Spinal cord (tissue), 10 donors: ENCODE results near the gene NAA38. TPM values are rescaled to one million over a fixed set of nuclear protein-coding genes. Genes with fewer than 3 reads are reported as not detected.

Experiments
- DNase-seq, 6 donors: peaks; one replicate each; pipeline versions ENCODE4 v3.0.0 to v3.0.0-alpha.2; 2013 to 2015; ENCODE audit warnings: low spot score in 6 of 6, low read depth in 4 of 6
- H3K27ac ChIP-seq: one replicate; pipeline ENCODE4 v1.5.1; 2013; ENCODE audit warnings: low read depth, low read length, control low read depth
- H3K27me3 ChIP-seq: one replicate; pipeline ENCODE4 v1.6.1; 2013; ENCODE audit warnings: low read length; ENCODE audit not compliant: control insufficient read depth, insufficient read depth
- H3K36me3 ChIP-seq: one replicate; pipeline ENCODE4 v1.6.1; 2013; ENCODE audit warnings: low read length; ENCODE audit not compliant: control insufficient read depth, insufficient read depth
- H3K4me1 ChIP-seq: one replicate; pipeline ENCODE4 v1.6.1; 2013; ENCODE audit warnings: low read length; ENCODE audit not compliant: control insufficient read depth, insufficient read depth
- H3K4me3 ChIP-seq: one replicate; pipeline ENCODE4 v1.5.1; 2013; ENCODE audit warnings: low read depth, low read length, control low read depth
- H3K9me3 ChIP-seq: one replicate; pipeline ENCODE4 v1.6.1; 2013; ENCODE audit warnings: low read length; ENCODE audit not compliant: control insufficient read depth, insufficient read depth
- WGBS: methylation state at CpG from one replicate; pipeline ENCODE4 v1.1.5; 2013; ENCODE audit warnings: missing lambda C conversion rate; ENCODE audit not compliant: insufficient coverage; 5-methylcytosine and 5-hydroxymethylcytosine counted together
- polyA plus RNA-seq, 2 donors: library from polyadenylated mRNA; unstranded; fragments of 120-200 nt; gene quantifications; one replicate each; pipeline ENCODE4 v1.2.1, GENCODE V29; 2013; ENCODE audit not compliant: insufficient read length in 2 of 2
- total RNA-seq, 2 donors: library from RNA; depleted of rRNA in 1 of 2; stranded (reverse); fragments of 120-200 nt in 1 of 2; fragments of >200 nt in 1 of 2; gene quantifications; one replicate each; pipeline versions ENCODE4 v1.2.3 to v1.2.4, GENCODE V29; 2013 to 2014
- donor health status: healthy.

The NAA38 gene
- total and polyA plus RNA-seq, 4 donors: 46.4 to 167 (median 104) TPM

DNA sequence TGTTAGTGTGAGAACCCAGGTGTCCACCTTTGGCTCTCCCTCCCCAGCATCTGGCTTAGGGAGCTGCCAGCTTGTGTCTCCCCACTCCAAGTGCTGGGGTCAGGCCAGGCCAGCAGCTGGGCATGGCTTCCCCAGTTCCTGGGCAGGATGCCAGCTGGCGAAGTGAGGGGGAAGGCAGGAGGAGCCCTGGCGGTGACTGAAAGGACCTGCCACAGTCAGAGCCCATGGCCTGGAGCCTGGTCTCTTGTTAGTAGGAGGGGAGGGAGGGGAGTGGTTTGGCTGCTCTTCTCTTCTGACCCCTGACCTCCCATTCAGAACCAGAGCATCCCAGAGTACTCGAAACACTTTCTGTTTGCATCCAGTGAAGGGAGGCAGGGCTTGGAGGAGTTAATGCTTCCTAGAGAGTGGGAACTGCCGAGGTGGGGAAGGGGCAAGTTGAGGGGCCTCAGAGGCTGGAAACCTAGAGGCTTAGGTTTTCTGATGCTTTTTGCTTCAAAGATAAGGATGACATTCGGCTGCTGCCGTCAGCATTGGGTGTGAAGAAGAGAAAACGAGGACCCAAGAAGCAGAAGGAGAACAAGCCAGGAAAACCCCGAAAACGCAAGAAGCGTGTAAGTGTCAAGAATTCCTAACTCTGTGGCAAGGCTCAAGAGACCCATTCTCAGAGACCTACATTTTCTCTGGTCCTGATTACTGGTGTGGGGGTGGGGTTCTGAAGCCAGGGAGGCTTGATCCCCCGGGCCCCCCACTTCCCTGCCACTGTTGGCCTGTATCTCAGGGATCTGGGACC lies 32.0 kb upstream of the NAA38 start:
- peak overlapping the region; percentile 24 for H3K4me3 ChIP-seq
- peak in 5 of 6 donors; percentile 84 to 98 (median 93) for DNase-seq
- WGBS: 31% methylated on average over 10 of the region's 11 CpGs
- H3K36me3 ChIP-seq: peaks cover 44% of the 10 kb centered on the region
- H3K27ac ChIP-seq: peak overlapping the region; percentile 95
- no peaks in the 10 kb centered on the region for H3K9me3 ChIP-seq
- H3K27me3 ChIP-seq: no peaks in the 10 kb centered on the region
- H3K4me1 ChIP-seq: peaks cover 54% of the 10 kb centered on the region

DNA sequence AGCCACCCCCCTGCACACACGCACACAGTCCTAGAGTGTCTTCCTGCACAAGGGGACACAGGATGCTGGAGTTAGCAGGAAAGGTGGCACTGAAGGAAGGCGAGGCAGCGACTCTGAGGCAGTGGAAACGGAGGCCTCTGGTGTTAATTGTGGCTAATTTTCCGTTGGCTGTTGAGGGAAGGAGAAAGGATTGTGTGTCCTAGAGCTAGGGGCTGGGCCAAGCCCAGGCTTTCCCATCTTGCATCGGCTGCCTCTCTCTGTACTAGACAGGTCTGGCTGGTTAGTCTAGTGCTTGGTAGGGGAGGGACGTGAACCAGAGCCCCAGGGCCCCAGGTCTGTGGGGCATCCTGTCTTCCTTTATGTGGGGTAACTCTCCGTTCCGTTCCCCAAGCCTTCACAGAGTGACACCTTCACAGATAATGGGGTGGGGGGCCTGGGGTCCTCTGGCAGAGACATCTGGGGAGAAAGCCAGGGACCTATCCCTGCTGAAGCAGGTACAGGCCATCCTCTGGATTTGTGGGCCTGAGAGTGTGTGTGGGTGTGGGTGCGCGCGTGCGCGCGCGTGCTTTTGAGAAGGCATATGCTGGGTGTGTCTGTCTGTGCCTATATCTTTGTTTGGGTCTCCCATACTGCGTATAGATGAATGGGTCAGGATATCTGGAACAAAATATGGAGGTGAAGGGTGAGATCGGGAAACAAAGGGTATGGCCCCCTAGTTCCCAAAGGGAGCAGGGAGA lies 31.0 kb upstream of the NAA38 start, which contains the start of gene CHD3:
Gene CHD3, plus strand, starts transcription at position 606 of the 737 bp plus-strand sequence. CDS start 212 bp downstream, outside the sequence.
- H3K36me3 ChIP-seq: peaks cover 34% of the 10 kb centered on the region
- H3K27ac ChIP-seq: peak within 1 kb of the TSS; percentile 95
- peak within 1 kb of the TSS; percentile 83 for H3K4me3 ChIP-seq
- no peaks in the 10 kb centered on the region for H3K27me3 ChIP-seq
- H3K4me1 ChIP-seq: peaks cover 51% of the 10 kb centered on the region
- peak in 2 of 6 donors; percentile 22 to 61 for DNase-seq
- H3K9me3 ChIP-seq: no peaks in the 10 kb centered on the region
- 59% methylated on average over 13 of the region's 18 CpGs for WGBS

DNA sequence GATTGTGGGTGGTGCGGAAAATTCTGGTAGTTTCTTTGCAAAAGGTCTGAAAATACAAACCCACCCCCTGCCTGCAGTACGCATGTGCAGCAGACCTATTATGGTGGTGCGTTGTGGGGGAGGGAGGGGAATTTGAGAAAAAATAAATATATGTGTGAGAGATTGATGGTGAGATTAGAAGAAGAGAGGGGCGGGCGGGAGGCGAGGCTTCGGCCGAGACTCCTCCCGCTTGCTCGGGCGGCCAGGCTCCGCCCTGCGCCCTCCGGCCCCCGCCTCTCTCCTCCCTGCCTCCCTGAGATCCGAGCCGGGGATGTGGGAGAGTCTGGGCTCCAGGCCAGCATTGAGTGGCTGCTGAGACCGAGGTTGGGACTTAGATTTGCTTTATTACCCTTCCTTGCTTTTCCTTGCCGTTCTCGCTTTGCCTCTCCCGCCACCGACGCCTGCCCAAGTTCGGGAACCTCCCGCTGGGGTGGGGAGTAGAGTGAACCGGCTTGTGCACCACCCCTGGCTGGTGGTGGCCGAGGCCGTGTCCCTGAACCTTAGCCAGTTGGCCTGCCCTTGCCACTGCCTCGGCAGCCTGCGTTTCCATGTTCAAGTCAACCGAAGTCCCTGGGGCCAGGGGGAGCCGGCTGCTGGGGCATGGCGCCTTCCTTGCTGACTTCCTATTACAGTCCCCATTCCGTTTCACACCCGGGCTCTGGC lies 30.3 kb upstream of the NAA38 start:
- Histone ChIP-seq H3K27ac (peak overlapping the region; percentile 95), H3K9me3 (no peaks in the 10 kb centered on the region), H3K36me3 (peaks cover 27% of the 10 kb centered on the region), H3K27me3 (no peaks in the 10 kb centered on the region), H3K4me1 (peaks cover 52% of the 10 kb centered on the region), H3K4me3 (peak overlapping the region; percentile 83)
- under 1% methylated on average over 29 of the region's 35 CpGs for WGBS
- peak in 5 of 6 donors; percentile 84 to 99 (median 91) for DNase-seq

DNA sequence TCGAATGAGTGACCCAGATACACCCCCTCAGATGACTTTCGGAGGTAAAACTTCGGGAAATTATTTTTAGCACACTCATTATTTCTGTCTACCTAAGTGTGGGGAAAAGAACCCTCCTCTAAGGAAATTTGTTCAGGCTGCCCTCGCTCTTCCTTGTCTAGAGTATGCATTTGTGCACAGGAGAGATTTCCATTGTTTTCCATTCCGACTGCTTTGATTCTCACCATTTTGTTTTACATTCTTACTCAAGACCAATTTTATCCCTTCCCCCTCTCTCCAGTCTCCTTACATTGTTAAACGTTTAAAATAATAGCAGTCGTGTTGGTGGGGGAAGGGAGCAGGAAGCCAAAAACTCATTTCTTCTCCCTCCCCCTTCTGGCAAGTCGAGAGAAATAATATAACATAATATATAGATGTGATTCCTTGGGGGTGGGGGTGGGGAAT lies 29.7 kb upstream of the NAA38 start:
- peak overlapping the region; percentile 95 for H3K27ac ChIP-seq
- WGBS: no CpG with 5 or more reads among the region's 8 CpGs

DNA sequence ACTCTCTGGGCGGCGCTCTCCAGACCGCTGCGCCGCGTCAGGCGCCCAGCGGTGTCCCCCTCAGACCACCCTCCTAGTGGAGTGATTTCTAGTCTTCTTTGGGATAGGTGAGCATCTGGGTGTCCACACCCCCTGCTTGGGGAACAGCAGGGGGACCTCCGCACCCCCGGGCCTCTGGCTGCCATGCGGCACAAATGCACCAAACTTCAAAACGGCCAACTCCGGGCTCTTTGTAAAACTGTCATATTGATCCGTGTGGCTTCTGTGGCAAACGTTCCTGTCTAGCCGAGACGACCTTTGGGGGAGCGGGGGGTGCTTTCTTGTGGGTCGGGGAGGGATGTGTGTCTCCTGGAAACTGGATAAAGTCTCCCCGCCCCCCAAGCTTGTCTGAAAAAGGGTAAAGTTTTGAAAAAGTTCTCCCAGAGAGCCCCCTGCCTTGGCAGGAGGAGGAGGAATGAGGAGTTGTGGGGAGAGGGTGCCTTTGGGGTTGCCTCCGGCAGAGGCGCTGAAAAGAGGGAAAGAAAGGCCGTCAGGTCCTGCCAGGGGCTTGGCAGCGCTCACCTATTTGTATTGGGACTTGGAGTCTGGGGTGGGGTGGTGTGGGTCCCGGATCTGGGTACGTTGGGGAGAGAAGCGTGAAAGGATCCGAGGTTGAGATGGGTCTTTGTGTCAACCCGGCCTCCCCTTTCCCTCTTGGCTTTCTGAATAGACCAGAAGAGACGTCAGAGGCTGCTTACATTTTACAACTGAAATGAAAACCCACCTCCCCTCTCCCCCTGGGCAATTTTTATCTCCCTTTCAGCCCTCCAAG lies 29.1 kb upstream of the NAA38 start:
- Histone ChIP-seq H3K36me3 (peaks cover 18% of the 10 kb centered on the region), H3K27me3 (no peaks in the 10 kb centered on the region), H3K9me3 (no peaks in the 10 kb centered on the region), H3K4me3 (peak overlapping the region; percentile 83), H3K27ac (peak overlapping the region; percentile 95), H3K4me1 (peaks cover 60% of the 10 kb centered on the region)
- 1% methylated on average over 22 of the region's 30 CpGs for WGBS
- DNase-seq: peak in 2 of 6 donors; percentile 80

More for the DNA sequence above, 29.7 kb upstream of the NAA38 start:
- Histone ChIP-seq H3K9me3 (no peaks in the 10 kb centered on the region), H3K36me3 (peaks cover 22% of the 10 kb centered on the region), H3K4me3 (peak overlapping the region; percentile 83), H3K27me3 (no peaks in the 10 kb centered on the region), H3K4me1 (peaks cover 55% of the 10 kb centered on the region)
- no peak for DNase-seq

DNA sequence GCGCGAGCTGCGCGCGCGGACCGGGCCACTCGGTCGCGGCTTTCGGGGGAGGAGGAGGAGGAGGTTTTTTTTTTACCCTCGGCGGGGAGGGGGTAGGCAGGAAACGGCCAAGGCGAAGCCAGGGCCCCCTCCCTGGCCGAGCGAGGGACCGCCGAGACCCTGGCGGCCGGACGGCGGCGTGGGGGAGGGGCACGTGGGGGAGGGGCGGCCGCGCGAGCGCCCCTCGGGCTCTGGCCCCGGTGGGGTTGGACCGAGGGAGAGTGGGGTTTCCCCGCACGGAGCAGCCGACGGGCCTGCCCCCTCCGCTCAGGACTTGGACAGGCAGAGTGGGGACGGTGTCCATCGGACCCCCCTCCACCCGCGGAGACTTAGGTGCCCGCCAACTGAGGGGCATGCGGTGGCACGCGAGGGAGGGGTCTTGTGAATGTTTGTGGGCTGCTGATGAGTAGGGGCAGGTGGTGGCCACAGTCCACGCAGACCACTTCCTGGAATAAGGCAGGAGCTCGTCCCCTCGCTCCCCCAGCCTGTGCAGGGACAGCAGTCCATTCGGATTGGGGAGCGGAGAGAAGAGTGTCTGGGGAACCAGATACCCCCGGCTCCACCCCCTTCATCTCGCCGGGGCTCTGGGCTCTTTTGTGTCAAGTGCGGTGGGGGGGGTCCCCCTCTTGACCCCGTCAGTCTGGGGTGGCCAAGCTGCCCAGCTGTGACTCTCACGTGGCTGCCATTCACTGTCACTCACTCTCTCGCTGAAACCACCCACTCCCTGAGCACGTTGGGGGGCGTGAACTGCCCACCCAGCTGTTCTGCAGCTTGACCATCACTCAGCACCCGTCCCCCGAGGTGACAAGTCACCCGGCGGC lies 28.2 kb upstream of the NAA38 start:
- Histone ChIP-seq H3K4me3 (peak overlapping the region; percentile 83), H3K27me3 (no peaks in the 10 kb centered on the region), H3K36me3 (peaks cover 10% of the 10 kb centered on the region), H3K9me3 (no peaks in the 10 kb centered on the region), H3K4me1 (peaks cover 60% of the 10 kb centered on the region), H3K27ac (peak overlapping the region; percentile 95)
- under 1% methylated on average over 62 of the region's 64 CpGs for WGBS
- DNase-seq: peak in 2 of 6 donors; percentile 77 to 78

DNA sequence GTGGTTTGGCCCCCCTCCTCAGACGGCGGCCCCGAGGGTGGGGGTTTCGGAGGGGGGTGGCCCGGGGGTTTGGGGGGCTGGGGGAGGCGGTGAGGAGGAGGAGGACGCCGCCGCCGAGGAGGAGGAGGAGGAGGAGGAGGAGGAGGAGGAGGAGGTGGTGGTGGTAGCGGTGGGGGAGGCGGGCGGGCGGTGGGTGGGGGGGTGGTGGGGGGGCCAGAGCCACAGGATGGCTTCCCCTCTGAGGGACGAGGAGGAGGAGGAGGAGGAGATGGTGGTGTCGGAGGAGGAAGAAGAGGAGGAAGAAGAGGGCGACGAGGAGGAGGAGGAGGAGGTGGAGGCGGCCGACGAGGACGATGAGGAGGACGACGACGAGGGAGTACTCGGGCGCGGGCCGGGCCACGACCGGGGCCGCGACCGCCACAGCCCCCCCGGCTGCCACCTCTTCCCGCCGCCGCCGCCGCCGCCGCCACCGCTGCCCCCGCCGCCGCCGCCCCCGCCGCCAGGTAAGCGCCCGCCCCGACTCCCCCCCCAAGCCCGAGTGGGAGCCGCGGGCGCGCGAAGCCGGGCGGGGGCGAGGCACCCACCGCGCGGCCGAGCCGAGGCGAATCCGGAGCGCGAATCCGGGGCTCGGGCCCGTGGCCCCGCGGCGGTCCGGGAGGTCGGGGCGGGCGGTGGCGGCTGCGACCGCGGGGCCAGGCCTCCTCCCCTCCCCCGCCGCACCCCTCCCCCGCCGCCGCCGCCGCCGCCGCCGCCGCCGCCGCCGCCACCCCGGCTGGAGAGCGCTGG lies 27.4 kb upstream of the NAA38 start:
- Histone ChIP-seq H3K27ac (peak overlapping the region; percentile 95), H3K27me3 (no peaks in the 10 kb centered on the region), H3K9me3 (no peaks in the 10 kb centered on the region), H3K4me1 (peaks cover 53% of the 10 kb centered on the region), H3K36me3 (peaks cover 2% of the 10 kb centered on the region), H3K4me3 (peak overlapping the region; percentile 83)
- WGBS: under 1% methylated on average over 67 of the region's 100 CpGs
- peak in 2 of 6 donors; percentile 37 to 69 for DNase-seq
